Measurements from ENCODE around the gene CPB2.
A peak's percentile ranks its signal among the peaks of the same experiment; 100 is the strongest.

- TF ChIP-seq CTCF (IDR thresholded peaks at IDR 0.05 in 8 of 11, conservative IDR thresholded peaks at IDR 0.05 in 3 of 11) (no peak), POLR2A (IDR thresholded peaks at IDR 0.05) (no peak), POLR2AphosphoS5 (IDR thresholded peaks at IDR 0.05) (peak in 1 of 3 donors; percentile 35)
These were observed 47.9 kb upstream of the CPB2 start for GRCh38 chr13:46152627-46153328.
